ENCODE data around the gene PATJ.

DNA sequence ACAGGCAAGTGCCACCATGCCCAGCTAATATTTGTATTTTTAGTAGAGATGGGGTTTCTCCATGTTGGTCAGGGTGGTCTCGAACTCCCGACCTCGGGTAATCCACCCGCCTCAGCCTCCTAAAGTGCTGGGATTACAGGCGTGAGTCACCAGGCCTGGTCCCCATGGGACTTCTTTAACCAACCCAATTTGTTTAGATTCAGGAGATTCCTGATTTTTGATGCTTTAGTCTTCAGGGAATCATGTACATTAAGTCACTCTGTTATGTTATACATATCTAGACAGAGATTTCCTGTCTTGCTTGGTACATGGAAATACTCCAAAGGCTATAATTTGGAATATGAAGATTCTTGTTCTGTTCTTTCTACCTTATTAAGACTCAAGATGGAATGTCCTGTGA, 250.0 kb downstream of the PATJ start:
- TF ChIP-seq, protein P1, sequence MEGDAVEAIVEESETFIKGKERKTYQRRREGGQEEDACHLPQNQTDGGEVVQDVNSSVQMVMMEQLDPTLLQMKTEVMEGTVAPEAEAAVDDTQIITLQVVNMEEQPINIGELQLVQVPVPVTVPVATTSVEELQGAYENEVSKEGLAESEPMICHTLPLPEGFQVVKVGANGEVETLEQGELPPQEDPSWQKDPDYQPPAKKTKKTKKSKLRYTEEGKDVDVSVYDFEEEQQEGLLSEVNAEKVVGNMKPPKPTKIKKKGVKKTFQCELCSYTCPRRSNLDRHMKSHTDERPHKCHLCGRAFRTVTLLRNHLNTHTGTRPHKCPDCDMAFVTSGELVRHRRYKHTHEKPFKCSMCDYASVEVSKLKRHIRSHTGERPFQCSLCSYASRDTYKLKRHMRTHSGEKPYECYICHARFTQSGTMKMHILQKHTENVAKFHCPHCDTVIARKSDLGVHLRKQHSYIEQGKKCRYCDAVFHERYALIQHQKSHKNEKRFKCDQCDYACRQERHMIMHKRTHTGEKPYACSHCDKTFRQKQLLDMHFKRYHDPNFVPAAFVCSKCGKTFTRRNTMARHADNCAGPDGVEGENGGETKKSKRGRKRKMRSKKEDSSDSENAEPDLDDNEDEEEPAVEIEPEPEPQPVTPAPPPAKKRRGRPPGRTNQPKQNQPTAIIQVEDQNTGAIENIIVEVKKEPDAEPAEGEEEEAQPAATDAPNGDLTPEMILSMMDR (IDR thresholded peaks at IDR 0.05): no peak
- TF ChIP-seq POLR2A (IDR thresholded peaks at IDR 0.05): no peak
